GM23338 (cell line): ENCODE data around the gene EHD2.

Source experiments
- CREB1 ChIP-seq: fragments of 250-450 bp; sonication (Bioruptor Pico); IDR thresholded peaks from 2 replicates; pipeline ENCODE4 v1.5.0; 2020; ENCODE audit warnings: low read depth, mild to moderate bottlenecking, moderate library complexity
- CTCF ChIP-seq, 2 experiments: fragments of 200-600 bp in 1 of 2; sonication (generic) in 1 of 2; conservative IDR thresholded peaks; 2 replicates each; pipeline versions ENCODE4 v1.5.1 to v1.6.1; 2016 to 2017; ENCODE audit warnings: antibody characterized with exemption in 2 of 2, low read depth in 2 of 2, mild to moderate bottlenecking in 2 of 2, moderate library complexity in 1 of 2
- EZH2 ChIP-seq: fragments of 200-600 bp; sonication (generic); IDR thresholded peaks from one replicate; pipeline ENCODE4 v1.8.0; 2017; ENCODE audit warnings: antibody characterized with exemption, mild to moderate bottlenecking, low read depth; ENCODE audit not compliant: unreplicated experiment
- EZH2phosphoT487 ChIP-seq: fragments of 200-600 bp; sonication (generic); IDR thresholded peaks from one replicate; pipeline ENCODE4 v1.8.1; 2018; ENCODE audit warnings: antibody characterized with exemption; ENCODE audit not compliant: unreplicated experiment
- JUNB ChIP-seq: IDR thresholded peaks from one replicate; pipeline ENCODE4 v1.6.1; 2016; ENCODE audit warnings: antibody characterized with exemption; ENCODE audit not compliant: unreplicated experiment
- NANOG ChIP-seq: IDR thresholded peaks from 2 replicates; pipeline ENCODE4 v1.6.1; 2016; ENCODE audit warnings: antibody characterized with exemption, borderline replicate concordance
- POLR2AphosphoS5 ChIP-seq: IDR thresholded peaks from 2 replicates; pipeline ENCODE4 v1.6.1; 2016; ENCODE audit warnings: antibody characterized with exemption, low read depth
- STAT1 ChIP-seq: IDR thresholded peaks from one replicate; pipeline ENCODE4 v1.6.1; 2016; ENCODE audit warnings: antibody characterized with exemption; ENCODE audit not compliant: unreplicated experiment
- ZNF114 ChIP-seq: fragments of 250-450 bp; sonication (Bioruptor Pico); IDR thresholded peaks from 2 replicates; pipeline ENCODE4 v1.5.0; 2020; ENCODE audit warnings: mild to moderate bottlenecking, moderate library complexity
- ZNF331 ChIP-seq: fragments of 250-450 bp; sonication (Bioruptor Pico); IDR thresholded peaks from 2 replicates; pipeline ENCODE4 v1.5.0; 2020; ENCODE audit warnings: low read depth, mild to moderate bottlenecking, moderate library complexity
- TF ChIP-seq, protein P1 (sequence below): IDR thresholded peaks from 2 replicates; pipeline ENCODE4 v1.6.1; 2016; ENCODE audit warnings: antibody characterized with exemption
- TF ChIP-seq, protein P2 (sequence below): IDR thresholded peaks from one replicate; pipeline ENCODE4 v1.6.1; 2018; ENCODE audit warnings: antibody characterized with exemption; ENCODE audit not compliant: unreplicated experiment

DNA sequence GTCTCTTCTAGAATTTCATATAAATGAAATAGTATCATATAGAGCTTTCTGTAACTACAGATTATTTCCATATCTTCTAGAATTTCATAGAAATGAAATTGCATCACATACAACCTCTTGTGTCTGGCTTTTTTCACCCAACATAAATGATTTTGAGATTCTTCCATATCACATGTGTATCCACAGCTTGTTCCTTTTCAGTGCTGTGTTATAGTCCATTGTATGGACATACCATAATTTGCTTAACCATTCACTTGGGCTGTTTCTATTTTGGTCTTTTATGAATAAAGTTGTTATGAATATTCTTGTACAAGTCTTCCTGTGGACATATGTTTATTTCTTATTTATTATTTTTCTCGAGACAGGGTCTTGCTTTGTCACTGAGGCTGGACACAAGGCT, 79.4 kb downstream of the EHD2 start:
- TF ChIP-seq CTCF (conservative IDR thresholded peaks at IDR 0.05; ENCODE audit: low read depth in 2 of 2) (no peak), JUNB (no peak), EZH2 (no peak), POLR2AphosphoS5 (no peak), CREB1 (CRISPR knock-in tag) (no peak), EZH2phosphoT487 (no peak), STAT1 (no peak), NANOG (no peak), ZNF331 (CRISPR knock-in tag) (no peak), ZNF114 (CRISPR knock-in tag) (no peak)
- TF ChIP-seq, protein P1, sequence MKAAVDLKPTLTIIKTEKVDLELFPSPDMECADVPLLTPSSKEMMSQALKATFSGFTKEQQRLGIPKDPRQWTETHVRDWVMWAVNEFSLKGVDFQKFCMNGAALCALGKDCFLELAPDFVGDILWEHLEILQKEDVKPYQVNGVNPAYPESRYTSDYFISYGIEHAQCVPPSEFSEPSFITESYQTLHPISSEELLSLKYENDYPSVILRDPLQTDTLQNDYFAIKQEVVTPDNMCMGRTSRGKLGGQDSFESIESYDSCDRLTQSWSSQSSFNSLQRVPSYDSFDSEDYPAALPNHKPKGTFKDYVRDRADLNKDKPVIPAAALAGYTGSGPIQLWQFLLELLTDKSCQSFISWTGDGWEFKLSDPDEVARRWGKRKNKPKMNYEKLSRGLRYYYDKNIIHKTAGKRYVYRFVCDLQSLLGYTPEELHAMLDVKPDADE = no peak
- TF ChIP-seq, protein P2, sequence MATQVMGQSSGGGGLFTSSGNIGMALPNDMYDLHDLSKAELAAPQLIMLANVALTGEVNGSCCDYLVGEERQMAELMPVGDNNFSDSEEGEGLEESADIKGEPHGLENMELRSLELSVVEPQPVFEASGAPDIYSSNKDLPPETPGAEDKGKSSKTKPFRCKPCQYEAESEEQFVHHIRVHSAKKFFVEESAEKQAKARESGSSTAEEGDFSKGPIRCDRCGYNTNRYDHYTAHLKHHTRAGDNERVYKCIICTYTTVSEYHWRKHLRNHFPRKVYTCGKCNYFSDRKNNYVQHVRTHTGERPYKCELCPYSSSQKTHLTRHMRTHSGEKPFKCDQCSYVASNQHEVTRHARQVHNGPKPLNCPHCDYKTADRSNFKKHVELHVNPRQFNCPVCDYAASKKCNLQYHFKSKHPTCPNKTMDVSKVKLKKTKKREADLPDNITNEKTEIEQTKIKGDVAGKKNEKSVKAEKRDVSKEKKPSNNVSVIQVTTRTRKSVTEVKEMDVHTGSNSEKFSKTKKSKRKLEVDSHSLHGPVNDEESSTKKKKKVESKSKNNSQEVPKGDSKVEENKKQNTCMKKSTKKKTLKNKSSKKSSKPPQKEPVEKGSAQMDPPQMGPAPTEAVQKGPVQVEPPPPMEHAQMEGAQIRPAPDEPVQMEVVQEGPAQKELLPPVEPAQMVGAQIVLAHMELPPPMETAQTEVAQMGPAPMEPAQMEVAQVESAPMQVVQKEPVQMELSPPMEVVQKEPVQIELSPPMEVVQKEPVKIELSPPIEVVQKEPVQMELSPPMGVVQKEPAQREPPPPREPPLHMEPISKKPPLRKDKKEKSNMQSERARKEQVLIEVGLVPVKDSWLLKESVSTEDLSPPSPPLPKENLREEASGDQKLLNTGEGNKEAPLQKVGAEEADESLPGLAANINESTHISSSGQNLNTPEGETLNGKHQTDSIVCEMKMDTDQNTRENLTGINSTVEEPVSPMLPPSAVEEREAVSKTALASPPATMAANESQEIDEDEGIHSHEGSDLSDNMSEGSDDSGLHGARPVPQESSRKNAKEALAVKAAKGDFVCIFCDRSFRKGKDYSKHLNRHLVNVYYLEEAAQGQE = no peak
